Hepatocyte (in vitro differentiated cells): Measurements from ENCODE around the gene SPDYE2B. TPM values are rescaled to one million over a fixed set of nuclear protein-coding genes. Genes with fewer than 3 reads are reported as not detected.

ENCODE experiments used
- polyA plus RNA-seq: library from polyadenylated mRNA; unstranded; fragments of >200 nt; fragmentation: Nextera tagmentation; extraction: Ambion mirVana; gene quantifications from 2 replicates; pipeline ENCODE4 v1.2.1, GENCODE V29; 2016
- small RNA-seq: library from RNA; depleted of rRNA; stranded (forward); fragments of <200 nt; gene quantifications from one replicate; pipeline ENCODE3, GENCODE V24; 2014
- total RNA-seq: library from RNA; depleted of rRNA; stranded (reverse); fragments of >200 nt; gene quantifications from 2 replicates; pipeline ENCODE4 v1.2.3, GENCODE V29; 2014

Gene SPDYE2B
- total and polyA plus RNA-seq, 2 experiments from 2014 or later = not detected

Small RNA genes lying within 50 kb of the gene (small RNA-seq; reads per million reads assigned to genes)
- gene AC105052.3 (not detected), gene UPK3BL1 (not detected)

Other genes starting within 250 kb of the SPDYE2B start
- 25.9 and 33.6 TPM in 2 replicates for gene ORAI2, start 216.7 kb upstream of the SPDYE2B start, total RNA-seq
- gene ORAI2, start 216.7 kb upstream of the SPDYE2B start, polyA plus RNA-seq = 32.3 and 41.9 TPM in 2 replicates
- gene ALKBH4, start 185.5 kb upstream of the SPDYE2B start, total RNA-seq = 10.1 and 13.3 TPM in 2 replicates
- gene ALKBH4, start 185.5 kb upstream of the SPDYE2B start, polyA plus RNA-seq = 15.8 TPM in 2 replicates
- 16.0 and 19.0 TPM in 2 replicates for gene LRWD1, start 185.3 kb upstream of the SPDYE2B start, total RNA-seq
- 17.8 and 18.3 TPM in 2 replicates for gene LRWD1, start 185.3 kb upstream of the SPDYE2B start, polyA plus RNA-seq
- 16.3 and 22.4 TPM in 2 replicates for gene POLR2J, start 171.4 kb upstream of the SPDYE2B start, total RNA-seq
- gene POLR2J, start 171.4 kb upstream of the SPDYE2B start, polyA plus RNA-seq = 77.4 and 83.2 TPM in 2 replicates
- gene RASA4B, start 132.5 kb upstream of the SPDYE2B start, total RNA-seq = 0.52 and 3.2 TPM in 2 replicates
- gene RASA4B, start 132.5 kb upstream of the SPDYE2B start, polyA plus RNA-seq = 7.3 and 9.3 TPM in 2 replicates
- 0.48 and 1.8 TPM in 2 replicates for gene UPK3BL2, start 106.6 kb upstream of the SPDYE2B start, total RNA-seq
- 9.6 and 13.6 TPM in 2 replicates for gene UPK3BL2, start 106.6 kb upstream of the SPDYE2B start, polyA plus RNA-seq
- not detected in 2 replicates for gene SPDYE2, start 99.1 kb upstream of the SPDYE2B start, total RNA-seq
- gene SPDYE2, start 99.1 kb upstream of the SPDYE2B start, polyA plus RNA-seq = 2.4 and 3.7 TPM in 2 replicates
- gene POLR2J3, start 77.7 kb upstream of the SPDYE2B start, total RNA-seq = 4.7 and 6.4 TPM in 2 replicates
- 53.8 and 70.3 TPM in 2 replicates for gene POLR2J3, start 77.7 kb upstream of the SPDYE2B start, polyA plus RNA-seq
- 10.5 and 13.6 TPM in 2 replicates for gene RASA4, start 33.6 kb upstream of the SPDYE2B start, total RNA-seq
- 13.7 and 16.2 TPM in 2 replicates for gene RASA4, start 33.6 kb upstream of the SPDYE2B start, polyA plus RNA-seq
- gene UPK3BL1, start 7.5 kb upstream of the SPDYE2B start, total RNA-seq = 20.3 and 31.7 TPM in 2 replicates
- gene UPK3BL1, start 7.5 kb upstream of the SPDYE2B start, polyA plus RNA-seq = 32.2 and 33.0 TPM in 2 replicates
- 1.6 TPM in 2 replicates for gene POLR2J2, start 21.3 kb downstream of the SPDYE2B start, total RNA-seq
- gene POLR2J2, start 21.3 kb downstream of the SPDYE2B start, polyA plus RNA-seq = 3.5 and 8.7 TPM in 2 replicates
- gene FAM185A, start 98.7 kb downstream of the SPDYE2B start, total RNA-seq = 9.2 and 16.0 TPM in 2 replicates
- 4.8 and 6.3 TPM in 2 replicates for gene FAM185A, start 98.7 kb downstream of the SPDYE2B start, polyA plus RNA-seq